ENCODE data around the gene TFIP11.

DNA sequence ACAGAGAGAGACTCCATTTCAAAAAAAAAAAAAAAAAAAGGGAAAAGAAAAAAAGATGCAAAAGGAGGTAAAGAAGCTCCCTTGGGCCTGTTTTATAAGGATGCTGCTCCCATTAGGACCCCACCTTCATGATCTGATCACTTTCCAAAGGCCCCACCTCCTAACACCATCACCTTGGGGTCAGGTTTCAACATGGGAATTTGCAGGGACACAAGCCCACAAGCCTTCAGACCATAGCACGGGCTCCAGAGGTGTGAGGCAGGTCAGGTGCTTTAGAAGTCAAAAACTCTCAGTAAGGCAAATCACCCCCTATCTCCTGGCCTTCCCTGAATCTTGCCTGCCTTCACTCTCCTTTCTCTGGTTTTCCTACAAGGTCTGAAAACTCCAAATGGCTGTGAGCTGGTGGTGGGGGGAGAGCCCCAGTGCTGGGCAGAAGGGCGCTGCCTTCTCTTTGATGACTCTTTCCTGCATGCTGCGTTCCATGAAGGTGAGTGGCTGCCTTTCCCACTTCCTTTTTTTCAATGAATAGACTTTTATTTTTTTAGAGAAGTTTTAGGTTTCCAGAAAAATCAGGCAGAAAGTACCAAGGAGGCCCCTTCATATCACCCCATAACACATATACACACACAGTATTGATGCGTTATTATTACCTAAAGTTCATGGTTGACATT lies 70.1 kb downstream of the TFIP11 start:
- TF ChIP-seq JUNB (IDR thresholded peaks at IDR 0.05): no peak
- TF ChIP-seq MEF2A (IDR thresholded peaks at IDR 0.05; ENCODE audit: insufficient read depth, low read depth, low read length): no peak
- TF ChIP-seq POLR2AphosphoS5 (IDR thresholded peaks at IDR 0.05; ENCODE audit: low read length): no peak
- TF ChIP-seq NR2C2 (IDR thresholded peaks at IDR 0.05; ENCODE audit: borderline replicate concordance, control insufficient read depth, insufficient read length, low read depth): no peak
- no peak for TF ChIP-seq SIN3A (IDR thresholded peaks at IDR 0.05; ENCODE audit: low read depth, low read length)
- TF ChIP-seq, protein P1, sequence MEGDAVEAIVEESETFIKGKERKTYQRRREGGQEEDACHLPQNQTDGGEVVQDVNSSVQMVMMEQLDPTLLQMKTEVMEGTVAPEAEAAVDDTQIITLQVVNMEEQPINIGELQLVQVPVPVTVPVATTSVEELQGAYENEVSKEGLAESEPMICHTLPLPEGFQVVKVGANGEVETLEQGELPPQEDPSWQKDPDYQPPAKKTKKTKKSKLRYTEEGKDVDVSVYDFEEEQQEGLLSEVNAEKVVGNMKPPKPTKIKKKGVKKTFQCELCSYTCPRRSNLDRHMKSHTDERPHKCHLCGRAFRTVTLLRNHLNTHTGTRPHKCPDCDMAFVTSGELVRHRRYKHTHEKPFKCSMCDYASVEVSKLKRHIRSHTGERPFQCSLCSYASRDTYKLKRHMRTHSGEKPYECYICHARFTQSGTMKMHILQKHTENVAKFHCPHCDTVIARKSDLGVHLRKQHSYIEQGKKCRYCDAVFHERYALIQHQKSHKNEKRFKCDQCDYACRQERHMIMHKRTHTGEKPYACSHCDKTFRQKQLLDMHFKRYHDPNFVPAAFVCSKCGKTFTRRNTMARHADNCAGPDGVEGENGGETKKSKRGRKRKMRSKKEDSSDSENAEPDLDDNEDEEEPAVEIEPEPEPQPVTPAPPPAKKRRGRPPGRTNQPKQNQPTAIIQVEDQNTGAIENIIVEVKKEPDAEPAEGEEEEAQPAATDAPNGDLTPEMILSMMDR (IDR thresholded peaks at IDR 0.05 in 2 of 3, conservative IDR thresholded peaks at IDR 0.05 in 1 of 3; ENCODE audit: control insufficient read depth in 2 of 3, extremely low read depth in 1 of 3, insufficient read depth in 1 of 3, low read depth in 3 of 3, low read length in 3 of 3): no peak
- TF ChIP-seq POLR2A (IDR thresholded peaks at IDR 0.05; ENCODE audit: low read depth, low read length): no peak
- TF ChIP-seq SMC3 (IDR thresholded peaks at IDR 0.05; ENCODE audit: borderline replicate concordance, low read length): no peak
- TF ChIP-seq, protein P2, sequence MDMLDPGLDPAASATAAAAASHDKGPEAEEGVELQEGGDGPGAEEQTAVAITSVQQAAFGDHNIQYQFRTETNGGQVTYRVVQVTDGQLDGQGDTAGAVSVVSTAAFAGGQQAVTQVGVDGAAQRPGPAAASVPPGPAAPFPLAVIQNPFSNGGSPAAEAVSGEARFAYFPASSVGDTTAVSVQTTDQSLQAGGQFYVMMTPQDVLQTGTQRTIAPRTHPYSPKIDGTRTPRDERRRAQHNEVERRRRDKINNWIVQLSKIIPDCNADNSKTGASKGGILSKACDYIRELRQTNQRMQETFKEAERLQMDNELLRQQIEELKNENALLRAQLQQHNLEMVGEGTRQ (IDR thresholded peaks at IDR 0.05; ENCODE audit: borderline replicate concordance, low read depth, low read length): no peak
- no peak for TF ChIP-seq RCOR1 (conservative IDR thresholded peaks at IDR 0.05; ENCODE audit: low read depth, low read length)
- TF ChIP-seq ZNF24 (IDR thresholded peaks at IDR 0.05): no peak
- TF ChIP-seq, protein P3, sequence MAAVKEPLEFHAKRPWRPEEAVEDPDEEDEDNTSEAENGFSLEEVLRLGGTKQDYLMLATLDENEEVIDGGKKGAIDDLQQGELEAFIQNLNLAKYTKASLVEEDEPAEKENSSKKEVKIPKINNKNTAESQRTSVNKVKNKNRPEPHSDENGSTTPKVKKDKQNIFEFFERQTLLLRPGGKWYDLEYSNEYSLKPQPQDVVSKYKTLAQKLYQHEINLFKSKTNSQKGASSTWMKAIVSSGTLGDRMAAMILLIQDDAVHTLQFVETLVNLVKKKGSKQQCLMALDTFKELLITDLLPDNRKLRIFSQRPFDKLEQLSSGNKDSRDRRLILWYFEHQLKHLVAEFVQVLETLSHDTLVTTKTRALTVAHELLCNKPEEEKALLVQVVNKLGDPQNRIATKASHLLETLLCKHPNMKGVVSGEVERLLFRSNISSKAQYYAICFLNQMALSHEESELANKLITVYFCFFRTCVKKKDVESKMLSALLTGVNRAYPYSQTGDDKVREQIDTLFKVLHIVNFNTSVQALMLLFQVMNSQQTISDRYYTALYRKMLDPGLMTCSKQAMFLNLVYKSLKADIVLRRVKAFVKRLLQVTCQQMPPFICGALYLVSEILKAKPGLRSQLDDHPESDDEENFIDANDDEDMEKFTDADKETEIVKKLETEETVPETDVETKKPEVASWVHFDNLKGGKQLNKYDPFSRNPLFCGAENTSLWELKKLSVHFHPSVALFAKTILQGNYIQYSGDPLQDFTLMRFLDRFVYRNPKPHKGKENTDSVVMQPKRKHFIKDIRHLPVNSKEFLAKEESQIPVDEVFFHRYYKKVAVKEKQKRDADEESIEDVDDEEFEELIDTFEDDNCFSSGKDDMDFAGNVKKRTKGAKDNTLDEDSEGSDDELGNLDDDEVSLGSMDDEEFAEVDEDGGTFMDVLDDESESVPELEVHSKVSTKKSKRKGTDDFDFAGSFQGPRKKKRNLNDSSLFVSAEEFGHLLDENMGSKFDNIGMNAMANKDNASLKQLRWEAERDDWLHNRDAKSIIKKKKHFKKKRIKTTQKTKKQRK (IDR thresholded peaks at IDR 0.05; ENCODE audit: low read depth, low read length): no peak
- TF ChIP-seq, protein P4, sequence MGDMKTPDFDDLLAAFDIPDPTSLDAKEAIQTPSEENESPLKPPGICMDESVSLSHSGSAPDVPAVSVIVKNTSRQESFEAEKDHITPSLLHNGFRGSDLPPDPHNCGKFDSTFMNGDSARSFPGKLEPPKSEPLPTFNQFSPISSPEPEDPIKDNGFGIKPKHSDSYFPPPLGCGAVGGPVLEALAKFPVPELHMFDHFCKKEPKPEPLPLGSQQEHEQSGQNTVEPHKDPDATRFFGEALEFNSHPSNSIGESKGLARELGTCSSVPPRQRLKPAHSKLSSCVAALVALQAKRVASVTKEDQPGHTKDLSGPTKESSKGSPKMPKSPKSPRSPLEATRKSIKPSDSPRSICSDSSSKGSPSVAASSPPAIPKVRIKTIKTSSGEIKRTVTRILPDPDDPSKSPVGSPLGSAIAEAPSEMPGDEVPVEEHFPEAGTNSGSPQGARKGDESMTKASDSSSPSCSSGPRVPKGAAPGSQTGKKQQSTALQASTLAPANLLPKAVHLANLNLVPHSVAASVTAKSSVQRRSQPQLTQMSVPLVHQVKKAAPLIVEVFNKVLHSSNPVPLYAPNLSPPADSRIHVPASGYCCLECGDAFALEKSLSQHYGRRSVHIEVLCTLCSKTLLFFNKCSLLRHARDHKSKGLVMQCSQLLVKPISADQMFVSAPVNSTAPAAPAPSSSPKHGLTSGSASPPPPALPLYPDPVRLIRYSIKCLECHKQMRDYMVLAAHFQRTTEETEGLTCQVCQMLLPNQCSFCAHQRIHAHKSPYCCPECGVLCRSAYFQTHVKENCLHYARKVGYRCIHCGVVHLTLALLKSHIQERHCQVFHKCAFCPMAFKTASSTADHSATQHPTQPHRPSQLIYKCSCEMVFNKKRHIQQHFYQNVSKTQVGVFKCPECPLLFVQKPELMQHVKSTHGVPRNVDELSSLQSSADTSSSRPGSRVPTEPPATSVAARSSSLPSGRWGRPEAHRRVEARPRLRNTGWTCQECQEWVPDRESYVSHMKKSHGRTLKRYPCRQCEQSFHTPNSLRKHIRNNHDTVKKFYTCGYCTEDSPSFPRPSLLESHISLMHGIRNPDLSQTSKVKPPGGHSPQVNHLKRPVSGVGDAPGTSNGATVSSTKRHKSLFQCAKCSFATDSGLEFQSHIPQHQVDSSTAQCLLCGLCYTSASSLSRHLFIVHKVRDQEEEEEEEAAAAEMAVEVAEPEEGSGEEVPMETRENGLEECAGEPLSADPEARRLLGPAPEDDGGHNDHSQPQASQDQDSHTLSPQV (IDR thresholded peaks at IDR 0.05): no peak

All from GM12878 (cell line).